ENCODE data around the gene ACOT8.

DNA sequence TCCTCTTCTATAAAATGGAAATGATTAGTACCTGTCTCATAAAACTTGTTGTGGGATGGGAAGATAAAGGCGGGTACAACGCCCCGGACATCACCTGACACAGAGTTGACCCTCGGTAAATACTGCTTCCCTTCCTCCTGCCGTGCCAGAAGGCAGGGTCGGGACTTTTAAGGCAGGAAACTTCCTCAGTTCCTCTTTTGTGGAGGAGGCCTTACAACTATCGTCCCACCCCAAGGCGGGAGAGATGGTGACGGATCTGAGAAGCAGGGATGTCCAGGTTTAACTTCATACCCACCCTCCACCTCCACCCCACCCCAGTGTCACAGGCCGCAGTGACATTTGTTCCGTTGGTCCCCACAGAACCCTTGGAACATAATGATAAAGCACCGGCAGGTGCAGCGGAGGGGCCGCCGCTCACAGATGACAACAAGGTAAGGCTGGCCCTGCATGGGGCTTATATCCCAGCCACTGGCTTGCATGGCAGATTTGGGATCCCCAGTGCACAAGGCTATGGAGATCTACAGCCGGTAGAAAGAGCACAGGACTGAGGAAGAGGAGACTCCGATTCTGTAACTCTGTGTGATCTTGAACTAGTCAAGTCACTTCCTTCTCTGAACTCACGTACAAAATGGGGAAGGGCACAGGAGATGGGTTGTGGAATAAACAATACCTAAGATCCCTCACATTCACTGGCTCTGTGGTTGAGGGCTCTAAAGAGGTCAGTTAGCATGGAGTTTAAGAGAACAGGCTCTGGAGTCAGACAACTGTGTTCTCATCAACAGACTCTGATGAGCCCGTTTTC, 64.7 kb downstream of the ACOT8 start:
- no peak for TF ChIP-seq EZH2 (IDR thresholded peaks at IDR 0.05; ENCODE audit: insufficient read depth, poor library complexity, severe bottlenecking)
- no peak for TF ChIP-seq EZH2phosphoT487 (IDR thresholded peaks at IDR 0.05; ENCODE audit: insufficient read depth, low read depth)

Measured in GM23248 (cell line).